ENCODE results near the gene CACNA1S.

The CACNA1S gene

DNA sequence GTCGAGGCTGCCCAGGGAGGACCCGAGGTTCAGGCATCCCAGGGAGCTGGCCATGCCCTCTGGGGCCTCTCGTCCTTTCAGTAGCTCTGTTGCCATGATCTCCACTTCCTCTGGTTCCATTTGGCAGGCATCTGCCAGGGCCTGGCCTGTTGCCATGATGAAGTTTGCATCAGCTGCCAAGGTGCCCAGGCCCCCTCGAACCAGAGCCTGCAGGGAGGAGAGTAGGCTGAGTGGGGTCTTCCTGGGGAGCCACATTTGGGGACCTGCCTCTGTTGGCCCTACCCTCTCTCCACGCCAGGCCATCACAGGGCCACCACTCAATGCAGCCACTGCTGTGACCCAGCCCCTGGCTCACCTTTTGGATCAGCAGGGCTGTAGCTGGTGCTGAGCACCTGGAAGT is 72.3 kb downstream of the CACNA1S start:
- no peak overlapping the region for H3K4me3 ChIP-seq (ENCODE audit: low read depth, low read length)
- TF ChIP-seq, protein P1, sequence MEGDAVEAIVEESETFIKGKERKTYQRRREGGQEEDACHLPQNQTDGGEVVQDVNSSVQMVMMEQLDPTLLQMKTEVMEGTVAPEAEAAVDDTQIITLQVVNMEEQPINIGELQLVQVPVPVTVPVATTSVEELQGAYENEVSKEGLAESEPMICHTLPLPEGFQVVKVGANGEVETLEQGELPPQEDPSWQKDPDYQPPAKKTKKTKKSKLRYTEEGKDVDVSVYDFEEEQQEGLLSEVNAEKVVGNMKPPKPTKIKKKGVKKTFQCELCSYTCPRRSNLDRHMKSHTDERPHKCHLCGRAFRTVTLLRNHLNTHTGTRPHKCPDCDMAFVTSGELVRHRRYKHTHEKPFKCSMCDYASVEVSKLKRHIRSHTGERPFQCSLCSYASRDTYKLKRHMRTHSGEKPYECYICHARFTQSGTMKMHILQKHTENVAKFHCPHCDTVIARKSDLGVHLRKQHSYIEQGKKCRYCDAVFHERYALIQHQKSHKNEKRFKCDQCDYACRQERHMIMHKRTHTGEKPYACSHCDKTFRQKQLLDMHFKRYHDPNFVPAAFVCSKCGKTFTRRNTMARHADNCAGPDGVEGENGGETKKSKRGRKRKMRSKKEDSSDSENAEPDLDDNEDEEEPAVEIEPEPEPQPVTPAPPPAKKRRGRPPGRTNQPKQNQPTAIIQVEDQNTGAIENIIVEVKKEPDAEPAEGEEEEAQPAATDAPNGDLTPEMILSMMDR (IDR thresholded peaks at IDR 0.05; ENCODE audit: borderline replicate concordance, insufficient read depth, low read depth, low read length), result no peak

DNA sequence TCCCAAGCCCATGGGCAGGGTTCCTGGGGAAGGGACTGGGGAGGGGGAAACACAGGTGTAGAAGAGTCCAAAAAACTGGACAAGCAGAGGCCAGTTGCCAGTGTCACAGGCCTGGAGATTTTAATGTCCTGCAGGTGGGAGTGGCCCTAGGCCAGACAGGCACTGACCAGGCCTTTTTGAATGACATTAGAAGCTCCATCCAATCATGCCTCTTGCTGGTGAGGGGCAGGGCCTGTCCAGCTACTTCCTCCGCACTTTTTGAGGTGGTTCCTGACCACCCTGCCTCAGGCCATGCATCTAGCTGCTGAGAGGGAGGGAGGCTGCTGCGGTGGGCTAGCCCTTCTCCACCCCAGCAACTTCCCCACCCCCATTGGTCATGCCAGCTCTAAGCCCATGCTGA is 72.8 kb downstream of the CACNA1S start:
- TF ChIP-seq, protein P1 (IDR thresholded peaks at IDR 0.05; ENCODE audit: borderline replicate concordance, insufficient read depth, low read depth, low read length), result no peak
- H3K4me3 ChIP-seq (ENCODE audit: low read depth, low read length), result no peak overlapping the region

DNA sequence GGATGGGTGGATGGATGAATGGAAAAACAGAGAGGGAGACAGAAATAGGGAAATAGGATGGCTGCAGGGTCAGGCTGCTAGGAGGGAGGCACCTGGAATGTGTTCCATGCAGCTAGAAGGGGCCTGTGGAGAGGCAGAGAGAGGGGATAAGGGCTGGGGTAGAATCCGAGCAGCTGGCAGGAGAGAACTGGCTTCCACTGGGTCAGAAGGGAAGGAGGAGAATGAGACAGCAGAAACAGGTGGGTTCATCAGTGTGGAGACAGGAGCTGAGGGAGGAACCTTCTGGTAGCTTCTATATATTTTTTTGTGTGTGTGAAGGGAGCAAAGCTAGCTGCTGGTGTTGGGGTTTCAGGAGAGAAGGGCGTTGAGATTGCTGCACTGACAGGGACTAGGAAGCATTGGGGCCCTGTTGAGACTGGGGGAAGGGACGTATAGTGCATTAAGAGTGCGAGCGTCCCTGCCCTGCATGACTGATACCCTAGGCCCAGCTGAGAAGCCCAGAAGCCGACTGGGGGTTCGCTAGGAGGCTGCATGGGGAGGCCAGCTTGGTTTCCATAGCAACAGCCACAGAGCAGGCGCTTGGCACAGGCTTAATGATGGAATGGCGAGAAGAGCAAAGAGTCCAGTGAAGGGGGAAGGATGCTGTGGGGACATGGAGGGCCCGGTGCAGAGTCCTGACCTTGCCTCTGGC is 73.9 kb downstream of the CACNA1S start:
- TF ChIP-seq, protein P1 (IDR thresholded peaks at IDR 0.05; ENCODE audit: borderline replicate concordance, insufficient read depth, low read depth, low read length), result no peak
- no peak overlapping the region for H3K4me3 ChIP-seq (ENCODE audit: low read depth, low read length)

DNA sequence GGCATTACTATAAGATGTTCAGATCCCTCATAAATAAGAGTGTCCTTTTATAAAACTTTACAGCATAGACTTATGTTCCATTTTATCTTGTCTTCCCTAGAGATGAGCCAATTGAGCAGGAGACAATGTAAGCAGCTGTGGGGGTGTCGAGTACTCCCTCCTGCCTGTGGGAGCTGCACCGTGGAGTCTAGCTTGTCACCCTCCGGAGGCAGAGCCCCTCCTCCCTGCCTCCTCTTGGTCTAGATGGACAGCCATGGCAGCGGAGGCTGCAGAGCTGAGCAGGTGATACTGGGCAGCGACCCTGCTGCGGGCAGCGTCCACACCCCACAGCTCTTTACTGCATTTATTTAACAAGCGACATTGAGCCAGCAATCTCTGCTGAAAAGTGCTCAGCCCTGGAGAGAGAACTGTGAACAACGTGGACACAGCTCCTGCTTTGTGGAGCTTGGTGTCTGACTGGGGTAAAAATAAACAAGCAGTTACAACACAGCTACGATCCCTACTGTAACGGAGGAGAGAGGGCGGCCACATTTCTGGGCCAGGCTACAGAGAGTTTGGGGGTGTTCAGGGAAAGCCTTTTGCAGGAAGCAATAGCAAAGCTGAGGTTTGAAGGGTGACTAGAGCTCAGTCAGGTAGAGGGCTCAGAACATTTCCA is 75.9 kb downstream of the CACNA1S start:
- no peak overlapping the region for H3K4me3 ChIP-seq (ENCODE audit: low read depth, low read length)
- TF ChIP-seq, protein P1 (IDR thresholded peaks at IDR 0.05; ENCODE audit: borderline replicate concordance, insufficient read depth, low read depth, low read length), result no peak

DNA sequence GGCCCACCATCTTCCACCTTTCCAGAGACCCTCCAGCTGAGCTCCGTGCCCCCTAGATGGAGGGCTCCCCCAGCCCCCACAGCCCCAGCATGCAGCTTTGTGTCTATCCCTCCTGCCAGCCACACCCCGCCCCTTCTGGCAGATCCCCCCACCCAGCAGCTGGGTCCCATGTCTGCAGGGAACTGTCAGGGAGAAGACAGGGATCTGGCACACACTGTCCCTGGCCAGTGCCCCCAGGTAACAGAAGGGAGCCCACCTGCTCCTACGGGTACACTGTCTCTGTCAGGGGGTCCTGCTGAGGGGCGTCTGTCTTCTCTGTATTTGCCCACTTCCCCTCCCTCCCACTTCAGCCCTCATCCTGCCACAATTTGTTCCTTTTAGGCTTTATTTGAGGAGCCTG is 77.6 kb downstream of the CACNA1S start:
- TF ChIP-seq, protein P1 (IDR thresholded peaks at IDR 0.05; ENCODE audit: borderline replicate concordance, insufficient read depth, low read depth, low read length), result no peak
- H3K4me3 ChIP-seq (ENCODE audit: low read depth, low read length), result no peak overlapping the region

DNA sequence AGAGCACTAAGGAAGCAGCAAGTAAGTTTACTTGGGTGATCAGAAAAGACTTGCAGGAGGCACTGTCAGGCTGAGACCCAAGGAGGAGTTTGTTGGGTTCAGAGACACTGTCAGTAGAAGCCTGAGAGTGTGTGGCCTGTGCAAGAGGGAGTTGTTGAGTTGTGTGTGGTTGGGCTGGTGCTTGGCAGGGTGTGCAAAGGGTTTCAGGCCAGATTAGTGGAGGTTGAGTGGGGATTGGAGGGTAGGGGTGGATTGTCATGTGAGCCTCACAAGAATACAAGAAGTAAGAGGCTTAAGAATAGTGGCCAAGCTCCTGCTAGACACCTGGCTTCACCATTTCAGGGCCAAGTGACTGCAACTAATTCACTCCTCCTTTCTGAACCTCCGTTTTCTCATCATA is 79.8 kb downstream of the CACNA1S start:
- no peak overlapping the region for H3K4me3 ChIP-seq (ENCODE audit: low read depth, low read length)
- TF ChIP-seq, protein P1 (IDR thresholded peaks at IDR 0.05; ENCODE audit: borderline replicate concordance, insufficient read depth, low read depth, low read length), result no peak

DNA sequence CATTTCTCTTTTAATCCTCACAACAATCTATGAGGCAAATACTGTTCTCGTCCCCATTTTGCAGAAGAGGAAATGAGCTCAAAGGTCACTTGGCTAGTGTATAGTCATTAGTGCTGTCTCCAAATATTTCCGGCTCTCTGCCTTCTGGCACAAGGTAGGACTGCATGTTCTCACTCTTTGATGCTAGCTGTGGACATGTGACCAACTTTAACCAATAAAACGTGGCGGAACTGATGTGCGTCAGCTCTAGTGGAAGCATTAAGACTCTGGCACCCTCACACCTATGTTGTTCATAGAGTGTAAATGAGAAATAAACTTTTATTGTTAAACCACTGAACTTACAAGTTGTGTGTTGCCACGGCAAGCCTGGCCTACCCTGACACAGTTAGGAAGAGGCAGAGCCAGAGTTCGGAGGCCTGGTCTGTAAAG is 83.8 kb downstream of the CACNA1S start:
- TF ChIP-seq, protein P1 (IDR thresholded peaks at IDR 0.05; ENCODE audit: borderline replicate concordance, insufficient read depth, low read depth, low read length), result no peak
- H3K4me3 ChIP-seq (ENCODE audit: low read depth, low read length), result no peak overlapping the region

All from GM12875 (cell line).